ENCODE data around the gene CECR2.

The CECR2 gene

GRCh38 chr22:17579535-17579981 is 210.3 kb downstream of the CECR2 start:
- no peak for DNase-seq (ENCODE audit: low read depth)
- no peak overlapping the region for H3K4me3 ChIP-seq (ENCODE audit: control insufficient read depth, low read depth, low read length)
- TF ChIP-seq, protein P1, sequence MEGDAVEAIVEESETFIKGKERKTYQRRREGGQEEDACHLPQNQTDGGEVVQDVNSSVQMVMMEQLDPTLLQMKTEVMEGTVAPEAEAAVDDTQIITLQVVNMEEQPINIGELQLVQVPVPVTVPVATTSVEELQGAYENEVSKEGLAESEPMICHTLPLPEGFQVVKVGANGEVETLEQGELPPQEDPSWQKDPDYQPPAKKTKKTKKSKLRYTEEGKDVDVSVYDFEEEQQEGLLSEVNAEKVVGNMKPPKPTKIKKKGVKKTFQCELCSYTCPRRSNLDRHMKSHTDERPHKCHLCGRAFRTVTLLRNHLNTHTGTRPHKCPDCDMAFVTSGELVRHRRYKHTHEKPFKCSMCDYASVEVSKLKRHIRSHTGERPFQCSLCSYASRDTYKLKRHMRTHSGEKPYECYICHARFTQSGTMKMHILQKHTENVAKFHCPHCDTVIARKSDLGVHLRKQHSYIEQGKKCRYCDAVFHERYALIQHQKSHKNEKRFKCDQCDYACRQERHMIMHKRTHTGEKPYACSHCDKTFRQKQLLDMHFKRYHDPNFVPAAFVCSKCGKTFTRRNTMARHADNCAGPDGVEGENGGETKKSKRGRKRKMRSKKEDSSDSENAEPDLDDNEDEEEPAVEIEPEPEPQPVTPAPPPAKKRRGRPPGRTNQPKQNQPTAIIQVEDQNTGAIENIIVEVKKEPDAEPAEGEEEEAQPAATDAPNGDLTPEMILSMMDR (conservative IDR thresholded peaks at IDR 0.05; ENCODE audit: control insufficient read depth, insufficient read depth, low read depth, low read length) = no peak

- H3K4me3 ChIP-seq (ENCODE audit: control insufficient read depth, low read depth, low read length) = no peak overlapping the region
- TF ChIP-seq, protein P1 (conservative IDR thresholded peaks at IDR 0.05; ENCODE audit: control insufficient read depth, insufficient read depth, low read depth, low read length) = no peak
- DNase-seq (ENCODE audit: low read depth) = no peak
Measured at GRCh38 chr22:17580441-17581031, 211.3 kb downstream of the CECR2 start.

GRCh38 chr22:17581056-17581455 is 211.8 kb downstream of the CECR2 start:
- TF ChIP-seq, protein P1 (conservative IDR thresholded peaks at IDR 0.05; ENCODE audit: control insufficient read depth, insufficient read depth, low read depth, low read length) = no peak
- DNase-seq (ENCODE audit: low read depth) = no peak
- no peak overlapping the region for H3K4me3 ChIP-seq (ENCODE audit: control insufficient read depth, low read depth, low read length)

DNA sequence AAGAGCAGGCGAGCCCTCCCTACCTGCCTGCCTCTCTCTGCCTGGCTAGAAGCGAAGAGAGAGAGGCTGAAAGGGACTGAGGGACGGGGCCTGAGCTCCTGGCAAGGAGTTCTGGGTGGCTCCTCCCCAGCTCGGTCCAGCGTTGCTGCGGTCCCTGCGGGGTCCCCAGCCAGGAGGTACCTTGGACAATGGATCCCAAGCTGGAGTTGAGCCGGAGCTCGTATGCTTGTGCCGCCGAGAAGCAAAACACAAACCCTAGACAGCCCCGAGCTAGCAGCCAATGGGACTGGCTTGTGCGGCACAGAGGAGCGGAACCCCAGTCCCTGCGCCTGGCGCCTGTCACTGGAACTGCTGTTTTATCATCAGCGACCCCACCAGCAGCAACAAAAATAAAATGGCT is 212.4 kb downstream of the CECR2 start:
- H3K4me3 ChIP-seq (ENCODE audit: control insufficient read depth, low read depth, low read length) = no peak overlapping the region
- TF ChIP-seq, protein P1 (conservative IDR thresholded peaks at IDR 0.05; ENCODE audit: control insufficient read depth, insufficient read depth, low read depth, low read length) = no peak
- DNase-seq (ENCODE audit: low read depth) = no peak

GRCh38 chr22:17583151-17583550 is 213.9 kb downstream of the CECR2 start:
- TF ChIP-seq, protein P1 (conservative IDR thresholded peaks at IDR 0.05; ENCODE audit: control insufficient read depth, insufficient read depth, low read depth, low read length) = no peak
- no peak for DNase-seq (ENCODE audit: low read depth)
- H3K4me3 ChIP-seq (ENCODE audit: control insufficient read depth, low read depth, low read length) = no peak overlapping the region

- no peak overlapping the region for H3K4me3 ChIP-seq (ENCODE audit: control insufficient read depth, low read depth, low read length)
- TF ChIP-seq, protein P1 (conservative IDR thresholded peaks at IDR 0.05; ENCODE audit: control insufficient read depth, insufficient read depth, low read depth, low read length) = no peak
- no peak for DNase-seq (ENCODE audit: low read depth)
Measured at GRCh38 chr22:17586831-17587440, 217.7 kb downstream of the CECR2 start.

Data from fibroblast of mammary gland (primary cell).